ENCODE data around the gene METTL8.
"Not testable (repeated sequence)": the region's sequence is repeated elsewhere in the genome, so short reads cannot be mapped to it uniquely, and the experiment has no call there.

METTL8 gene

GRCh38 chr2:171387052-171387451, 46.7 kb downstream of the METTL8 start:
- DNase-seq = no peak
- no peaks in the 10 kb centered on the region for H3K27me3 ChIP-seq (ENCODE audit: insufficient read depth, low read depth, severe bottlenecking)
- H3K9me3 ChIP-seq (ENCODE audit: severe bottlenecking) = no peaks in the 10 kb centered on the region
- TF ChIP-seq CTCF (IDR thresholded peaks at IDR 0.05; ENCODE audit: low read depth, low read length) = no peak
- H3K4me3 ChIP-seq (ENCODE audit: low read depth, low read length) = no peak overlapping the region
- no peaks in the 10 kb centered on the region for H3K36me3 ChIP-seq
- H3K27ac ChIP-seq = no peak overlapping the region

GRCh38 chr2:171386627-171387026, 47.2 kb downstream of the METTL8 start:
- DNase-seq = no peak
- no peaks in the 10 kb centered on the region for H3K9me3 ChIP-seq (ENCODE audit: severe bottlenecking)
- no peak overlapping the region for H3K4me3 ChIP-seq (ENCODE audit: low read depth, low read length)
- no peaks in the 10 kb centered on the region for H3K36me3 ChIP-seq
- no peaks in the 10 kb centered on the region for H3K27me3 ChIP-seq (ENCODE audit: insufficient read depth, low read depth, severe bottlenecking)
- no peak overlapping the region for H3K27ac ChIP-seq
- TF ChIP-seq CTCF (IDR thresholded peaks at IDR 0.05; ENCODE audit: low read depth, low read length) = no peak

- Histone ChIP-seq H3K27ac (no peak overlapping the region), H3K4me3 (ENCODE audit: low read depth, low read length) (no peak overlapping the region), H3K27me3 (ENCODE audit: insufficient read depth, low read depth, severe bottlenecking) (no peaks in the 10 kb centered on the region), H3K9me3 (ENCODE audit: severe bottlenecking) (peaks cover 2% of the 10 kb centered on the region), H3K36me3 (no peaks in the 10 kb centered on the region)
- DNase-seq = no peak
- TF ChIP-seq CTCF (IDR thresholded peaks at IDR 0.05; ENCODE audit: low read depth, low read length) = no peak
Observed at GRCh38 chr2:171383134-171383533, 50.7 kb downstream of the METTL8 start.

GRCh38 chr2:171382175-171382574, 51.6 kb downstream of the METTL8 start:
- not testable (repeated sequence) for DNase-seq; H3K9me3 ChIP-seq (ENCODE audit: severe bottlenecking); H3K4me3 ChIP-seq (ENCODE audit: low read depth, low read length); H3K36me3 ChIP-seq; H3K27ac ChIP-seq; H3K27me3 ChIP-seq (ENCODE audit: insufficient read depth, low read depth, severe bottlenecking)

GRCh38 chr2:171377852-171378251, 55.9 kb downstream of the METTL8 start:
- not testable (repeated sequence) for DNase-seq; H3K36me3 ChIP-seq; H3K27ac ChIP-seq; H3K27me3 ChIP-seq (ENCODE audit: insufficient read depth, low read depth, severe bottlenecking); H3K9me3 ChIP-seq (ENCODE audit: severe bottlenecking); H3K4me3 ChIP-seq (ENCODE audit: low read depth, low read length)

GRCh38 chr2:171367692-171368091, 66.1 kb downstream of the METTL8 start:
- H3K4me3 ChIP-seq (ENCODE audit: low read depth, low read length) = no peak overlapping the region
- H3K27ac ChIP-seq = no peak overlapping the region
- no peak for TF ChIP-seq CTCF (IDR thresholded peaks at IDR 0.05; ENCODE audit: low read depth, low read length)
- no peaks in the 10 kb centered on the region for H3K27me3 ChIP-seq (ENCODE audit: insufficient read depth, low read depth, severe bottlenecking)
- H3K36me3 ChIP-seq = no peaks in the 10 kb centered on the region
- DNase-seq = no peak
- no peaks in the 10 kb centered on the region for H3K9me3 ChIP-seq (ENCODE audit: severe bottlenecking)

- Histone ChIP-seq H3K4me3 (ENCODE audit: low read depth, low read length) (no peak overlapping the region), H3K9me3 (ENCODE audit: severe bottlenecking) (no peaks in the 10 kb centered on the region), H3K36me3 (no peaks in the 10 kb centered on the region), H3K27me3 (ENCODE audit: insufficient read depth, low read depth, severe bottlenecking) (no peaks in the 10 kb centered on the region), H3K27ac (no peak overlapping the region)
- no peak for DNase-seq
- no peak for TF ChIP-seq CTCF (IDR thresholded peaks at IDR 0.05; ENCODE audit: low read depth, low read length)
Observed at GRCh38 chr2:171365778-171366177, 68.0 kb downstream of the METTL8 start.

All from WERI-Rb-1 (cell line).